A549 (cell line): ENCODE results near the gene PPIC. TPM values are rescaled to one million over a fixed set of nuclear protein-coding genes. Genes with fewer than 3 reads are reported as not detected.

Source experiments
- ATAC-seq, 2 experiments: fragments of 200-7000 bp in 1 of 2; fragments of >200 bp in 1 of 2; cut with Nextera tagmentation in 1 of 2; cut with Tn5 transposase in 1 of 2; 3 replicates each; pipeline versions ENCODE4 v1.8.0 to v1.9.1; 2018 to 2020; ENCODE audit warnings: mild to moderate bottlenecking in 1 of 2, moderate library complexity in 1 of 2
- CTCF ChIA-PET: fragments of 300-600 bp; sonication (Branson Sonifier 250); formaldehyde crosslinking; extraction: SDS; loops from one replicate; lab custom pipeline; 2021; ENCODE audit warnings: antibody characterized with exemption, inconsistent platforms; lab: Yijun Ruan, JAX
- POLR2A ChIA-PET: fragments of 350-600 bp; formaldehyde crosslinking; extraction: SDS; loops from one replicate; lab custom pipeline; 2021; ENCODE audit warnings: antibody characterized with exemption, inconsistent platforms; lab: Yijun Ruan, JAX
- DNase-seq, 2 experiments: peaks; one replicate each; pipeline versions ENCODE4 v3.0.0 to v3.0.0-alpha.2; 2011 to 2016; ENCODE audit warnings: low read depth in 1 of 2, low spot score in 1 of 2
- FAIRE-seq: peaks from 2 replicates; lab custom pipeline; 2011; peaks lifted over from hg19 to GRCh38; lab: Jason Lieb, UNC
- H3K27ac ChIP-seq, 2 experiments: fragments of >200 bp; sonication (Bioruptor Twin); formaldehyde crosslinking; 3 replicates each; pipeline ENCODE4 v1.5.1; 2016 to 2017
- H3K4me1 ChIP-seq: fragments of >200 bp; sonication (Bioruptor Twin); formaldehyde crosslinking; 3 replicates; pipeline ENCODE4 v1.6.1; 2016
- H3K4me2 ChIP-seq: fragments of >200 bp; sonication (Bioruptor Twin); formaldehyde crosslinking; 3 replicates; pipeline ENCODE4 v1.6.1; 2016
- H3K4me3 ChIP-seq: fragments of >200 bp; sonication (Bioruptor Twin); formaldehyde crosslinking; 3 replicates; pipeline ENCODE4 v1.5.1; 2016
- H3K9me3 ChIP-seq: fragments of >200 bp; sonication (Bioruptor Twin); formaldehyde crosslinking; 3 replicates; pipeline ENCODE4 v1.6.1; 2016
- CBX2 ChIP-seq: fragments of 200-600 bp; sonication (generic); IDR thresholded peaks from 2 replicates; pipeline ENCODE4 v1.6.1; 2016; ENCODE audit warnings: low read depth, mild to moderate bottlenecking, borderline replicate concordance
- CHD2 ChIP-seq: fragments of 150-350 bp; IDR thresholded peaks from 2 replicates; pipeline ENCODE4 v1.6.1; 2014; ENCODE audit warnings: low read length; ENCODE audit not compliant: partially characterized antibody
- CHD4 ChIP-seq: fragments of 200-600 bp; sonication (generic); IDR thresholded peaks from 2 replicates; pipeline ENCODE4 v1.6.1; 2016; ENCODE audit warnings: antibody characterized with exemption, mild to moderate bottlenecking, borderline replicate concordance
- CTCF ChIP-seq: fragments of >200 bp; sonication (Bioruptor Twin); formaldehyde crosslinking; IDR thresholded peaks from 3 replicates; pipeline ENCODE4 v1.5.1; 2016
- E2F6 ChIP-seq: IDR thresholded peaks from 2 replicates; pipeline ENCODE4 v1.6.1; 2012; ENCODE audit warnings: low read depth, borderline replicate concordance
- EHMT2 ChIP-seq: fragments of 200-600 bp; sonication (generic); IDR thresholded peaks from 2 replicates; pipeline ENCODE4 v1.6.1; 2016; ENCODE audit warnings: antibody characterized with exemption, low read depth, mild to moderate bottlenecking, moderate library complexity
- EP300 ChIP-seq, 2 experiments: fragments of >200 bp; sonication (Bioruptor Twin); formaldehyde crosslinking; IDR thresholded peaks; 2 replicates in 1 of 2; 3 replicates in 1 of 2; pipeline ENCODE4 v1.6.1; 2016 to 2017
- ESRRA ChIP-seq: fragments of 150-350 bp; IDR thresholded peaks from 2 replicates; pipeline ENCODE4 v1.6.1; 2014; ENCODE audit warnings: mild to moderate bottlenecking, low read length, borderline replicate concordance
- FOSB ChIP-seq: fragments of 250-450 bp; sonication (Bioruptor Pico); IDR thresholded peaks from 2 replicates; pipeline ENCODE4 v1.5.0; 2020; ENCODE audit warnings: mild to moderate bottlenecking, moderate library complexity
- GATA3 ChIP-seq: IDR thresholded peaks from 2 replicates; pipeline ENCODE4 v1.6.1; 2012; ENCODE audit warnings: borderline replicate concordance
- HDAC2 ChIP-seq: fragments of 200-600 bp; sonication (generic); IDR thresholded peaks from 2 replicates; pipeline ENCODE4 v1.6.1; 2016
- HEYL ChIP-seq: fragments of 250-450 bp; sonication (Bioruptor Pico); IDR thresholded peaks from 2 replicates; pipeline ENCODE4 v1.8.0; 2021; ENCODE audit warnings: mild to moderate bottlenecking, moderate library complexity
- HOXA7 ChIP-seq: fragments of 250-450 bp; sonication (Bioruptor Pico); IDR thresholded peaks from 2 replicates; pipeline ENCODE4 v1.5.0; 2020; ENCODE audit warnings: mild to moderate bottlenecking, moderate library complexity
- HOXB5 ChIP-seq: fragments of 250-450 bp; sonication (Bioruptor Pico); IDR thresholded peaks from 2 replicates; pipeline ENCODE4 v1.5.0; 2020; ENCODE audit warnings: mild to moderate bottlenecking, moderate library complexity
- JUNB ChIP-seq: fragments of >200 bp; sonication (Bioruptor Twin); formaldehyde crosslinking; IDR thresholded peaks from 2 replicates; pipeline ENCODE4 v1.6.1; 2016
- KDM1A ChIP-seq: fragments of 200-600 bp; sonication (generic); IDR thresholded peaks from 2 replicates; pipeline ENCODE4 v1.6.1; 2016; ENCODE audit warnings: low read depth, mild to moderate bottlenecking
- KDM5A ChIP-seq: fragments of 200-600 bp; sonication (generic); IDR thresholded peaks from 2 replicates; pipeline ENCODE4 v1.6.1; 2016; ENCODE audit warnings: antibody characterized with exemption, mild to moderate bottlenecking
- MAX ChIP-seq: IDR thresholded peaks from 2 replicates; pipeline ENCODE4 v1.6.1; 2012
- NPAS2 ChIP-seq: fragments of 250-450 bp; sonication (Bioruptor Pico); IDR thresholded peaks from 2 replicates; pipeline ENCODE4 v1.8.0; 2022; ENCODE audit warnings: mild to moderate bottlenecking, moderate library complexity, borderline replicate concordance
- NR3C1 ChIP-seq: fragments of >200 bp; sonication (Bioruptor Twin); formaldehyde crosslinking; IDR thresholded peaks from 3 replicates; pipeline ENCODE4 v1.6.1; 2017
- POLR2A ChIP-seq: IDR thresholded peaks from 2 replicates; pipeline ENCODE4 v1.6.1; 2012; ENCODE audit warnings: mild to moderate bottlenecking, low read length
- RARB ChIP-seq: fragments of 250-450 bp; sonication (Bioruptor Pico); IDR thresholded peaks from 2 replicates; pipeline ENCODE4 v1.8.0; 2021; ENCODE audit warnings: mild to moderate bottlenecking, moderate library complexity
- USF2 ChIP-seq: fragments of 450-650 bp; IDR thresholded peaks from 2 replicates; pipeline ENCODE4 v1.6.1; 2014; ENCODE audit warnings: antibody characterized with exemption
- ZC3H11A ChIP-seq: fragments of 450-650 bp; IDR thresholded peaks from 2 replicates; pipeline ENCODE4 v1.6.1; 2014; ENCODE audit warnings: antibody characterized with exemption, mild to moderate bottlenecking
- WGBS: methylation state at CpG from one replicate; pipeline ENCODE4 v1.1.6; 2017; ENCODE audit errors: missing lambda C conversion rate; 5-methylcytosine and 5-hydroxymethylcytosine counted together
- polyA plus RNA-seq, 4 experiments: library from polyadenylated mRNA; depleted of rRNA in 3 of 4; stranded (reverse); fragments of >200 nt; fragmentation: RNase III in 1 of 4; extraction: RNeasy Plus Mini Kit Qiagen cat#74134 plus additional on column Dnase treatment in 1 of 4; gene quantifications; 2 replicates in 3 of 4; 3 replicates in 1 of 4; pipeline ENCODE4 v1.2.3, GENCODE V29; 2011 to 2017

PPIC gene
- polyA plus RNA-seq, 2 of the 4 experiments (the other 2 are of a cell fraction): 18.7 to 21.1 TPM

- no peak for ATAC-seq
- no peaks in the 10 kb centered on the region for H3K4me1 ChIP-seq
- no peak overlapping the region for H3K4me3 ChIP-seq
- H3K4me2 ChIP-seq: no peak overlapping the region
- DNase-seq: no peak
- POLR2A ChIA-PET: no interaction called here
- FAIRE-seq: no peak
- TF ChIP-seq JUNB (no peak), KDM5A (no peak), NPAS2 (CRISPR knock-in tag) (no peak), RARB (CRISPR knock-in tag) (no peak), CBX2 (no peak)
- TF ChIP-seq, all 56 proteins: peak for 0
- WGBS: 12% methylated on average over 1 of the region's 1 CpG
- Histone ChIP-seq H3K27ac (no peak overlapping the region), H3K9me3 (no peaks in the 10 kb centered on the region)
- CTCF ChIA-PET: no interaction called here
These were observed 11.2 kb upstream of the PPIC start for GRCh38 chr5:123047706-123048105.

GRCh38 chr5:123046222-123046621 is 9.7 kb upstream of the PPIC start:
- CTCF ChIA-PET: interaction anchor here (0.6 kb wide), 1 partner anchor 79 kb away, joined by 3 read pairs; no protein-coding TSS in a partner anchor
- no peak overlapping the region for H3K27ac ChIP-seq
- TF ChIP-seq CHD4 (no peak), KDM1A (no peak), FOSB (no peak), CTCF (no peak), CHD2 (no peak), KDM5A (no peak), ZC3H11A (no peak), MAX (no peak), POLR2A (no peak), HOXB5 (CRISPR knock-in tag) (no peak), EHMT2 (no peak), CBX2 (no peak)
- TF ChIP-seq, all 56 proteins: peak for 0
- POLR2A ChIA-PET: no interaction called here
- DNase-seq (no peak), ATAC-seq (no peak), FAIRE-seq (no peak)
- 74% methylated on average over 4 of the region's 4 CpGs for WGBS
- no peaks in the 10 kb centered on the region for H3K9me3 ChIP-seq
- no peaks in the 10 kb centered on the region for H3K4me1 ChIP-seq
- H3K4me2 ChIP-seq: no peak overlapping the region
- no peak overlapping the region for H3K4me3 ChIP-seq

- no peak for DNase-seq
- no peak for FAIRE-seq
- ChIA-PET CTCF (interaction anchor here (1.1 to 1.3 kb wide), 2 partner anchors 13 to 17 kb away, joined by 3 to 4 read pairs; no protein-coding TSS in a partner anchor), POLR2A (no interaction called here)
- Histone ChIP-seq H3K4me1 (no peaks in the 10 kb centered on the region), H3K9me3 (no peaks in the 10 kb centered on the region), H3K4me2 (no peak overlapping the region), H3K4me3 (no peak overlapping the region), H3K27ac (no peak overlapping the region)
- no peak for ATAC-seq
- WGBS: 72% methylated on average over 7 of the region's 7 CpGs
- TF ChIP-seq NR3C1 (no peak), EP300 (IDR thresholded peaks at IDR 0.05) (no peak), CBX2 (no peak), ESRRA (no peak)
These were observed 8.5 kb upstream of the PPIC start for GRCh38 chr5:123044926-123045617.

- Histone ChIP-seq H3K4me2 (no peak overlapping the region), H3K9me3 (no peaks in the 10 kb centered on the region), H3K4me1 (peaks cover 9% of the 10 kb centered on the region), H3K4me3 (no peak overlapping the region), H3K27ac (no peak overlapping the region)
- TF ChIP-seq ESRRA: no peak
- no peak for TF ChIP-seq GATA3
- TF ChIP-seq USF2: no peak
- TF ChIP-seq E2F6: no peak
- no peak for TF ChIP-seq HDAC2
- no peak for TF ChIP-seq HOXA7 (CRISPR knock-in tag)
- TF ChIP-seq HEYL: no peak
- POLR2A ChIA-PET: no interaction called here
- CTCF ChIA-PET: interaction anchor here (1.1 kb wide), 1 partner anchor 49 kb away, joined by 3 read pairs; no protein-coding TSS in a partner anchor
- FAIRE-seq: no peak
- DNase-seq: no peak
- ATAC-seq: no peak
These were observed 3.1 kb upstream of the PPIC start for GRCh38 chr5:123039673-123040072.
